HUES48 (cell line): ENCODE data around the gene FERD3L.
A peak's percentile ranks its signal among the peaks of the same experiment; 100 is the strongest.

Experiments
- H3K27ac ChIP-seq: one replicate; pipeline ENCODE4 v1.7.0; 2013; ENCODE audit warnings: low read depth, low read length, inconsistent platforms
- H3K27me3 ChIP-seq: 2 replicates; pipeline ENCODE4 v1.6.1; 2013; ENCODE audit warnings: mild to moderate bottlenecking, low read length; ENCODE audit not compliant: control insufficient read depth, insufficient read depth
- H3K36me3 ChIP-seq: 2 replicates; pipeline ENCODE4 v1.6.1; 2013; ENCODE audit warnings: low read length; ENCODE audit not compliant: control insufficient read depth, insufficient read depth
- H3K4me1 ChIP-seq: 2 replicates; pipeline ENCODE4 v1.6.1; 2013; ENCODE audit warnings: mild to moderate bottlenecking, low read length; ENCODE audit not compliant: control insufficient read depth, insufficient read depth
- H3K4me3 ChIP-seq: 2 replicates; pipeline ENCODE4 v1.5.1; 2013; ENCODE audit warnings: mild to moderate bottlenecking, low read depth, low read length
- H3K9ac ChIP-seq: 2 replicates; pipeline ENCODE4 v1.6.1; 2013; ENCODE audit warnings: mild to moderate bottlenecking, low read depth, low read length, moderate library complexity
- H3K9me3 ChIP-seq: 2 replicates; pipeline ENCODE4 v1.6.1; 2013; ENCODE audit warnings: low read length; ENCODE audit not compliant: control insufficient read depth, insufficient read depth

The FERD3L gene

DNA sequence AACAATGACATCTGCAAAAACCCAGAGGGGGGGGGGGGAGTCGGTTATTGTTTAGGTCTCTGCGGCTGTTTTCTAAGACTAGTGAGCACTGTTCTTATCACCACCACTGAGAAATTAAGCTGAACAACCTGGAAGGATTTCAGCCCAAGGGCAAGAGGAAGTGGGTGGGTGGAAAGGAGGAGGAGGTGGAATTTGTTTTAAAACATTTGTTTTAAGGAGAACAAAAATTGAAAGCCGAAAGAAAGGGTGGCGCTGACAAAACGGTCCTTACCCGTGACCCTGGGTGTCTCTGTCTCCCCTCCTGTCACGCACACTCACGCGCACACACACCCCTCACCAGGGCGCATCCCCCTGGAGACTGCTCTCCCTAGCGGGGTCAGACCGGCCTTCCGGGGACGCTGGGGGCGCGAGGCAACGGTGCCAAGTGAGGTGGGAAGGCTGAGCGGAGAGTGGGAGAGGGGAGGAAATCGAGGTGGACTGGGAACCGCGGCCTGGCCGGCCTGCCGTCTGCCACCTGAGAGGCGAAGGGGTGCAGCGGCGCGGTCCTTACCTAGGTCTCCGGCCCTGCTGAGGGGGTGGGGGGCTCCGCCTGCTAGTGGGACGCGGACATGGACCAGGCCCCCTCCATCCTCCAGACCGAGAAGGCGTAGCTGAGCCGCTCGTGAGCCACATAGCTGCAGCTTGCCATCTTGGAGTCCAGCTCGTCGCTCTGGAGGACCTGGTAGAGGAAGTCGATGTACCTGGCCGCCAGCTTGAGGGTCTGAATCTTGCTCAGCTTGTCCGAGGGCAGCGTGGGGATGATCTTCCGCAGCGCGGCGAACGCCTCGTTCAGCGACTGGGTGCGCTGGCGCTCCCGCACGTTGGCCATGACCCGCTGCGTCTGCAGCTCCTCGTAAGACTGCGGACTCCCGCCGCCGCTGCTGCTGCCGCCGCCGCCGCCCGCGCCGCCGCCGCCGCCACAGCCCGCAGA lies 28.8 kb downstream of the FERD3L start:
- H3K36me3 ChIP-seq, result no peaks in the 10 kb centered on the region
- no peak overlapping the region for H3K27ac ChIP-seq
- peak overlapping the region; percentile 71 for H3K4me3 ChIP-seq
- peak overlapping the region; percentile 39; the same call in 1 of the 2 replicates for H3K9ac ChIP-seq
- H3K27me3 ChIP-seq, result peaks cover 98% of the 10 kb centered on the region
- H3K9me3 ChIP-seq, result no peaks in the 10 kb centered on the region
- H3K4me1 ChIP-seq, result peaks cover 39% of the 10 kb centered on the region

DNA sequence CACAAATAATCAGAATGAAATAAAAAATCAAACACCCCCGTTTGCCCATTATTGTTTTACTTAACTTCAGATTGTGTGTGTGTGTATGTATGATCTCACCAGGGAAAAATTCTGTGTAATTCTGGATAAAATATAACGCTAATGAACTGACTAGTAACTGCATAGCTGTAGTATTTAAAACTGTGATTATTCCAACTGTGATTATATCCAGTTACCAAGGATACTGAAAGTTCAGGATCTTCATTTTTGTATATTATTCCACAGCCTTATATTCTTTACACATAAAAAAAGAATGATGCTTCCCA lies 30.7 kb downstream of the FERD3L start:
- H3K27ac ChIP-seq, result no peak overlapping the region
- no peaks in the 10 kb centered on the region for H3K9me3 ChIP-seq
- H3K36me3 ChIP-seq, result no peaks in the 10 kb centered on the region
- H3K27me3 ChIP-seq, result peaks cover 98% of the 10 kb centered on the region
- H3K4me1 ChIP-seq, result peaks cover 47% of the 10 kb centered on the region
- no peak overlapping the region for H3K9ac ChIP-seq
- no peak overlapping the region for H3K4me3 ChIP-seq

DNA sequence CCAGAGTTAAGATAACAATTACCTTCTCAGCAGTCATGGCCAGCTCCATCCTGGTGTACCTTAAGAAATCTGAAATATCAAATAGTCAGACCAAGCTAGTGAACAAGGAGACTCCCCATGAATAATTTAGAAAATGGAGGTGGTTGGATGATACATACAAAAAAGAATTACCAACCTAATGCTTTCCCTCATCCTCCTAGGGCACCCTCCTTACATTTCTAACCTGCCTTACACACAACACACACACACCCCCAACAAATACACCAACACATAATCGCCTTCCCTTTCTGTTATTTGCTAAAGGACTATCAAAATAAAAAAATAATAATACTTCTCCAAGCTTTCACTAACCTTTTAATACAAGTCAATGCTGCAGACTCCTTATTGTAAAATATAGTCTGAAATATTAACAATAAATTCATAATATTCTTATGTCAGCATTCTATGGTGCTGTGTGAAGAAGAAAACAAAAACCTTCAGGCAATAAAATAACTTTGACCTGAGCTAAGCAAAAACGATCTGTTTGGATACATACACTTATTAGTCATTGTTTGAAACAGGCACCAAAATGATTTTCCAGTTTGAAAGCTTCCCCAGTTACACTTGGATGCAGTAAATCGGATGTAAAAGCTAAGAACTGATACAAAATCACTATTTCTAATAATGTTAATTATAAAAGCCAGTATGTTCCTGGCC lies 31.2 kb downstream of the FERD3L start:
- Histone ChIP-seq H3K36me3 (no peaks in the 10 kb centered on the region), H3K4me3 (no peak overlapping the region), H3K9ac (no peak overlapping the region), H3K9me3 (no peaks in the 10 kb centered on the region), H3K4me1 (peaks cover 47% of the 10 kb centered on the region), H3K27me3 (peaks cover 98% of the 10 kb centered on the region), H3K27ac (no peak overlapping the region)

DNA sequence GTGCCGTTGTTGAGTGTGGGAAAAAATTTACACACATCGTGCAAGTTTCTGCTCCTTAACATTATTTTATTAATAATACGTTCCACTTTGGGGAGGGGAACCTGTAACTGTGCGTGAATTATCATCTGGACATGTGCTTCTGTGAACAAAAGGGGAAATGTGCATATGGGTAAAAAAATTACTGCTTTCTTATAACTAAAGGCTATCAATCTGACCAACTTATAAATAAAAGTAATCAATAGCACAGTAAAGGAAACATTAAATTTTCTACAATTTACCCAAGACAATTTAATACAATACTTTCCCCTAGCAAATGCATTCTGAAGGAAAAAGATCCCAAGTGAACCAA lies 32.2 kb downstream of the FERD3L start:
- no peaks in the 10 kb centered on the region for H3K36me3 ChIP-seq
- H3K4me3 ChIP-seq, result peak overlapping the region; percentile 46; the same call in 1 of the 2 replicates
- no peak overlapping the region for H3K27ac ChIP-seq
- peaks cover 98% of the 10 kb centered on the region for H3K27me3 ChIP-seq
- H3K9ac ChIP-seq, result no peak overlapping the region
- peaks cover 48% of the 10 kb centered on the region for H3K4me1 ChIP-seq
- H3K9me3 ChIP-seq, result no peaks in the 10 kb centered on the region

DNA sequence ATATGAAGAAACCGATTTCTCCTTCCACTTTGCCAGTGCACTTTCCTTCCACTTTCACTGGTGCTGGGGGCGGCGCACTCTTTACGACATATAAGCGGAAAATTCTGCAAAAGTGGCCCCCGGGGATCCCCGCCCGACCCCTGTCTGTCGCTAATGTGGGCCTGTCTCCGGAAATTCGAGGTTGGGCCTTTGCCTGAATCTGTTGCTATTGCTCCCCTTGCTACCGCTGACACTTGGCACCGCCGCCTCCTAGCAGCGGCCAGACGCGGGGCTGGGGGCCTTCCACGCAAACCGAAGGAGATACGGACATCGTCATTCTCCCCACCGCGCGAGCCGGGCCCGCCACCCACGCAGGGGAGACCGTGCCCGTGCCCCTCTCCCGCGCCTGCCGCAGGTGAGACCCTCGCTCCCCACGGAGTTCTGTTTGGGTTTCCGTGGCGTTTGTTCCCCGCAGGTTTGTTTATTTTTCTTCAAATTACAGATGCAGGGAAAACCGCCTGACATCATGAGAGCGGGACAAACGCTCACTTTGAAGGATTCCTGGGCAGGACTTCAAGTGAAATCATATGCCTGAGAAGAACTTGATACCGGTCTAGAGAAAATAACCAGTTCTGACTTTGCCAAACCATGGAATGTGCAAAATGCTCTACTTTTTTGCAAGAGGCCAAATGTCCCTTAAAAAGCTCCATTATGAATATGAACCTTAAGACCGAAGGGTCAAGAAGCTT lies 32.8 kb downstream of the FERD3L start:
- H3K4me3 ChIP-seq, result peak overlapping the region; percentile 46
- no peaks in the 10 kb centered on the region for H3K9me3 ChIP-seq
- H3K9ac ChIP-seq, result no peak overlapping the region
- peaks cover 98% of the 10 kb centered on the region for H3K27me3 ChIP-seq
- H3K4me1 ChIP-seq, result peaks cover 53% of the 10 kb centered on the region
- H3K36me3 ChIP-seq, result no peaks in the 10 kb centered on the region
- no peak overlapping the region for H3K27ac ChIP-seq

- Histone ChIP-seq H3K9me3 (no peaks in the 10 kb centered on the region), H3K27me3 (peaks cover 100% of the 10 kb centered on the region), H3K4me3 (peak overlapping the region; percentile 46; the same call in 1 of the 2 replicates), H3K9ac (no peak overlapping the region), H3K4me1 (peaks cover 59% of the 10 kb centered on the region), H3K27ac (no peak overlapping the region), H3K36me3 (no peaks in the 10 kb centered on the region)
These were observed 33.5 kb downstream of the FERD3L start for GRCh38 chr7:19111474-19112273.

- H3K27ac ChIP-seq, result no peak overlapping the region
- peaks cover 100% of the 10 kb centered on the region for H3K27me3 ChIP-seq
- no peak overlapping the region for H3K9ac ChIP-seq
- no peaks in the 10 kb centered on the region for H3K36me3 ChIP-seq
- peaks cover 66% of the 10 kb centered on the region for H3K4me1 ChIP-seq
- peak overlapping the region; percentile 21; the same call in 1 of the 2 replicates for H3K4me3 ChIP-seq
- H3K9me3 ChIP-seq, result no peaks in the 10 kb centered on the region
These were observed 34.4 kb downstream of the FERD3L start for GRCh38 chr7:19110776-19111175.

GRCh38 chr7:19110026-19110730 lies 35.0 kb downstream of the FERD3L start:
- H3K27me3 ChIP-seq, result peaks cover 100% of the 10 kb centered on the region

DNA sequence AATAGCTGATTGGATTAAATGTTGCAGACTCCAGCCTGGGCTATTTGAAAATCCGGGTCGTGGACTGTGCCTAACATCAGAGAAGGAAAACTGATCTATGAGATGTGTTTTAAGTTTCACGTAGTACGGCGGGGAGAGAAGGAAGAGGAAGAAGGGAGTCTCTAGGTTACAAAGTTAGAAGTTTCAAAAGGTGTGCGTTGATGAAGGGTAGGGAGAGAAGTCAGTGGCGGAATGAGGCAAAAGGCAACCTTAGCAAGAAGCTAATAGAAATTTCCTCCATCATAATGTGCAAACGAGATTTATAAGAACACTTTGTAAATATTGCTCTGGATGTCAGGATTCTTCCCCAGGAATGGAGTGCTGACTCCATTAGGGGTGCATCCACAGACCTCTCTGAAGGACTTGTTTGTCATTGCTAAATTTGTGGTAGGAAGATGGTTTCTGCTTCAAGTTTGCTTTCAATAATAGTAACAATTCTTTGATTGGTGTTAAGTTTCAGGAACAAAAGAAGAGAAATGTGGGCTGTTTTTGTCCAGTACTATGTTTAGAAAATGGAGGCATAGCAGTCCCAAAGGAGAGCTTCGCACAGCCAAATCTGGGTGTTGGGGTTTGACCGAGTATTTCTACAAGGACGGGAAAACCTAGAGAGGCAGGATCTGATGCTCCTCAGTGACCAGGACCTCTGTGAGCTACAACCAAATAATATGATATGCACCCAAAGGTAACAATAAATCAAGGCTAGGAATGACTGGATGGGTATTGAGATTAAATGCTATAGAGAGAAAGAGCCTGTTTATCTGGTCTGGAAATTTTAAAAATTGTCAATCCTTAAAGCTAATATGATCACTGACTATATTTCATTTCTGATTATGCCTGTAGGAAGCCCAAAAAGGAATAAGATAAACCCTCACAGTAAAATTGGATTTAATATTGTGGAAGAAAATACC lies 35.9 kb downstream of the FERD3L start:
- Histone ChIP-seq H3K27me3 (peaks cover 100% of the 10 kb centered on the region), H3K9me3 (no peaks in the 10 kb centered on the region), H3K27ac (no peak overlapping the region), H3K9ac (no peak overlapping the region), H3K36me3 (no peaks in the 10 kb centered on the region), H3K4me1 (peaks cover 69% of the 10 kb centered on the region), H3K4me3 (peak overlapping the region; percentile 67)

More at GRCh38 chr7:19110026-19110730, 35.0 kb downstream of the FERD3L start:
- no peak overlapping the region for H3K27ac ChIP-seq
- H3K9ac ChIP-seq, result no peak overlapping the region
- no peak overlapping the region for H3K4me3 ChIP-seq
- H3K36me3 ChIP-seq, result no peaks in the 10 kb centered on the region
- H3K9me3 ChIP-seq, result no peaks in the 10 kb centered on the region
- H3K4me1 ChIP-seq, result peaks cover 71% of the 10 kb centered on the region
